Activated naive CD8-positive, alpha-beta T cell treated with anti-CD3 and anti-CD28 coated beads, Interleukin-2, amount 10 ng/mL, durations not matched to agents 7 days and 5 days (primary cell): ENCODE measurements around the gene TRAM2. TPM values are rescaled to one million over a fixed set of nuclear protein-coding genes. Genes with fewer than 3 reads are reported as not detected.

Experiments
- total RNA-seq, 2 experiments: library from RNA; stranded (reverse); gene quantifications; one replicate each; pipeline ENCODE4 v1.2.3, GENCODE V29; 2021

TRAM2 gene
- total RNA-seq, 2 experiments from 2014 or later, result 4.8 to 5.0 TPM

Other genes with a start within 250 kb of the TRAM2 start
- 10 to 100 TPM; 25.7 to 26.4 TPM for gene PAQR8, start 214.9 kb downstream of the TRAM2 start, total RNA-seq
- 1 to 10 TPM; 4.2 to 5.1 TPM for gene EFHC1, start 156.7 kb downstream of the TRAM2 start, total RNA-seq
- gene TMEM14A, start 94.1 kb upstream of the TRAM2 start, total RNA-seq, result 10 to 100 TPM; 18.6 to 19.0 TPM
- not detected for gene GSTA2, start 186.4 kb upstream of the TRAM2 start, total RNA-seq
- gene GSTA1, start 226.8 kb upstream of the TRAM2 start, total RNA-seq, result not detected